Neural cell (in vitro differentiated cells): ENCODE measurements around the gene DCHS1. TPM values are rescaled to one million over a fixed set of nuclear protein-coding genes. Genes with fewer than 3 reads are reported as not detected.

Experiments used
- H2AFZ ChIP-seq: fragments of 200-600, 300-800 bp; sonication (generic), shearing (Covaris generic); 2 replicates; pipeline ENCODE4 v1.6.0; 2014; ENCODE audit warnings: low read depth, mild to moderate bottlenecking, antibody characterized with exemption, low read length, moderate library complexity
- H3F3A ChIP-seq: fragments of 200-600 bp; shearing (Covaris generic); 2 replicates; pipeline ENCODE4 v1.6.1; 2016; ENCODE audit warnings: mild to moderate bottlenecking, moderate library complexity, mixed read lengths, antibody characterized with exemption, low read length; ENCODE audit not compliant: insufficient read depth, poor library complexity, severe bottlenecking
- H3K27ac ChIP-seq: fragments of 200-600, 300-800 bp; sonication (generic), shearing (Covaris generic); 2 replicates; pipeline ENCODE4 v1.5.1; 2014; ENCODE audit warnings: mild to moderate bottlenecking, low read length, moderate library complexity
- H3K27me3 ChIP-seq: fragments of 300-800, 200-600 bp; sonication (generic), shearing (Covaris generic); 2 replicates; pipeline ENCODE4 v1.6.0; 2014; ENCODE audit warnings: mild to moderate bottlenecking, low read depth, low read length, moderate library complexity; ENCODE audit not compliant: insufficient read depth
- H3K36me3 ChIP-seq: fragments of 300-800, 200-600 bp; sonication (generic), shearing (Covaris generic); 2 replicates; pipeline ENCODE4 v1.5.1; 2014; ENCODE audit warnings: mild to moderate bottlenecking, antibody characterized with exemption, low read length, moderate library complexity; ENCODE audit not compliant: insufficient read depth
- H3K4me2 ChIP-seq: fragments of 300-800, 200-600 bp; sonication (generic), shearing (Covaris generic); 2 replicates; pipeline ENCODE4 v1.6.0; 2014; ENCODE audit warnings: mild to moderate bottlenecking, low read length
- H3K4me3 ChIP-seq: fragments of 300-800, 200-600 bp; sonication (generic), shearing (Covaris generic); 2 replicates; pipeline ENCODE4 v1.5.1; 2014; ENCODE audit warnings: mild to moderate bottlenecking, low read length, moderate library complexity
- H3K79me2 ChIP-seq: fragments of 200-600 bp; shearing (Covaris generic); replicated peaks from 2 replicates; pipeline ENCODE4 v1.6.0; 2014; ENCODE audit warnings: mild to moderate bottlenecking, low read length, moderate library complexity; ENCODE audit not compliant: insufficient read depth
- H3K9ac ChIP-seq: fragments of 300-800, 200-600 bp; sonication (generic), shearing (Covaris generic); 2 replicates; pipeline ENCODE4 v1.6.1; 2016; ENCODE audit warnings: mild to moderate bottlenecking, low read length, mixed read lengths
- H3K9me2 ChIP-seq: fragments of 200-600 bp; shearing (Covaris generic); 2 replicates; pipeline ENCODE4 v1.6.1; 2016; ENCODE audit warnings: mild to moderate bottlenecking, low read length, mixed read lengths; ENCODE audit not compliant: insufficient read depth
- H3K9me3 ChIP-seq: fragments of 200-600, 300-800 bp; sonication (generic), shearing (Covaris generic); 2 replicates; pipeline ENCODE4 v1.6.1; 2016; ENCODE audit warnings: mild to moderate bottlenecking, mixed run types, low read length, moderate library complexity, mixed read lengths
- H4K20me1 ChIP-seq: fragments of 200-600 bp; shearing (Covaris generic); 2 replicates; pipeline ENCODE4 v1.6.1; 2016; ENCODE audit warnings: mild to moderate bottlenecking, mixed run types; ENCODE audit not compliant: insufficient read depth
- EP300 ChIP-seq: fragments of 450-650 bp; conservative IDR thresholded peaks from 2 replicates; pipeline ENCODE4 v1.6.1; 2014; ENCODE audit warnings: antibody characterized with exemption, mild to moderate bottlenecking, moderate library complexity; ENCODE audit not compliant: poor library complexity, severe bottlenecking
- EZH2 ChIP-seq: fragments of 200-600, 300-800 bp; shearing (Covaris generic), sonication (generic); IDR thresholded peaks from 2 replicates; pipeline ENCODE4 v1.6.1; 2014; ENCODE audit warnings: antibody characterized with exemption, low read length, borderline replicate concordance, mild to moderate bottlenecking; ENCODE audit not compliant: insufficient read depth, poor library complexity, severe bottlenecking
- MXI1 ChIP-seq: fragments of 450-650 bp; conservative IDR thresholded peaks from 2 replicates; pipeline ENCODE4 v1.6.1; 2014; ENCODE audit warnings: antibody characterized with exemption, mild to moderate bottlenecking; ENCODE audit not compliant: poor library complexity, severe bottlenecking
- POLR2AphosphoS5 ChIP-seq: IDR thresholded peaks from 2 replicates; pipeline ENCODE4 v1.6.1; 2012
- RAD21 ChIP-seq: fragments of 450-650 bp; conservative IDR thresholded peaks from 2 replicates; pipeline ENCODE4 v1.6.1; 2014; ENCODE audit warnings: antibody characterized with exemption, mild to moderate bottlenecking, moderate library complexity
- SMC3 ChIP-seq: fragments of 450-650 bp; conservative IDR thresholded peaks from 2 replicates; pipeline ENCODE4 v1.6.1; 2014; ENCODE audit warnings: antibody characterized with exemption, mild to moderate bottlenecking, moderate library complexity; ENCODE audit not compliant: poor library complexity
- TAF1 ChIP-seq: IDR thresholded peaks from 2 replicates; pipeline ENCODE4 v1.6.1; 2012; ENCODE audit warnings: low read depth
- polyA plus RNA-seq: library from polyadenylated mRNA; depleted of rRNA; stranded (reverse); fragments of >200 nt; gene quantifications from 2 replicates; pipeline ENCODE4 v1.2.3, GENCODE V29; 2014
- TF ChIP-seq, protein P1 (sequence below): fragments of 450-650 bp; IDR thresholded peaks from 2 replicates; pipeline ENCODE4 v1.5.1; 2014; ENCODE audit warnings: antibody characterized with exemption, mild to moderate bottlenecking, moderate library complexity; ENCODE audit not compliant: poor library complexity, severe bottlenecking
- TF ChIP-seq, protein P2 (sequence below): IDR thresholded peaks from 2 replicates; pipeline ENCODE4 v1.6.1; 2012; ENCODE audit warnings: borderline replicate concordance

Gene DCHS1
- polyA plus RNA-seq, 1 donor from 2014 or later = 30.1 TPM

GRCh38 chr11:6603287-6604080, 52.1 kb downstream of the DCHS1 start, which contains the start of the genes ILK and RRP8:
Gene ILK, plus strand, starts transcription at chr11:6603774. Its CDS starts 498 bp downstream, at chr11:6604272.
Gene RRP8, minus strand, starts transcription at chr11:6603616. Its CDS starts 114 bp downstream, at chr11:6603502.
- TF ChIP-seq EP300 (peak; percentile 18), EZH2 (no peak), POLR2AphosphoS5 (peak; percentile 66), TAF1 (peak; percentile 43), RAD21 (peak; percentile 29), MXI1 (peak; percentile 95), SMC3 (peak; percentile 29)
- TF ChIP-seq, protein P1, sequence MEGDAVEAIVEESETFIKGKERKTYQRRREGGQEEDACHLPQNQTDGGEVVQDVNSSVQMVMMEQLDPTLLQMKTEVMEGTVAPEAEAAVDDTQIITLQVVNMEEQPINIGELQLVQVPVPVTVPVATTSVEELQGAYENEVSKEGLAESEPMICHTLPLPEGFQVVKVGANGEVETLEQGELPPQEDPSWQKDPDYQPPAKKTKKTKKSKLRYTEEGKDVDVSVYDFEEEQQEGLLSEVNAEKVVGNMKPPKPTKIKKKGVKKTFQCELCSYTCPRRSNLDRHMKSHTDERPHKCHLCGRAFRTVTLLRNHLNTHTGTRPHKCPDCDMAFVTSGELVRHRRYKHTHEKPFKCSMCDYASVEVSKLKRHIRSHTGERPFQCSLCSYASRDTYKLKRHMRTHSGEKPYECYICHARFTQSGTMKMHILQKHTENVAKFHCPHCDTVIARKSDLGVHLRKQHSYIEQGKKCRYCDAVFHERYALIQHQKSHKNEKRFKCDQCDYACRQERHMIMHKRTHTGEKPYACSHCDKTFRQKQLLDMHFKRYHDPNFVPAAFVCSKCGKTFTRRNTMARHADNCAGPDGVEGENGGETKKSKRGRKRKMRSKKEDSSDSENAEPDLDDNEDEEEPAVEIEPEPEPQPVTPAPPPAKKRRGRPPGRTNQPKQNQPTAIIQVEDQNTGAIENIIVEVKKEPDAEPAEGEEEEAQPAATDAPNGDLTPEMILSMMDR = peak; percentile 32
- TF ChIP-seq, protein P2, sequence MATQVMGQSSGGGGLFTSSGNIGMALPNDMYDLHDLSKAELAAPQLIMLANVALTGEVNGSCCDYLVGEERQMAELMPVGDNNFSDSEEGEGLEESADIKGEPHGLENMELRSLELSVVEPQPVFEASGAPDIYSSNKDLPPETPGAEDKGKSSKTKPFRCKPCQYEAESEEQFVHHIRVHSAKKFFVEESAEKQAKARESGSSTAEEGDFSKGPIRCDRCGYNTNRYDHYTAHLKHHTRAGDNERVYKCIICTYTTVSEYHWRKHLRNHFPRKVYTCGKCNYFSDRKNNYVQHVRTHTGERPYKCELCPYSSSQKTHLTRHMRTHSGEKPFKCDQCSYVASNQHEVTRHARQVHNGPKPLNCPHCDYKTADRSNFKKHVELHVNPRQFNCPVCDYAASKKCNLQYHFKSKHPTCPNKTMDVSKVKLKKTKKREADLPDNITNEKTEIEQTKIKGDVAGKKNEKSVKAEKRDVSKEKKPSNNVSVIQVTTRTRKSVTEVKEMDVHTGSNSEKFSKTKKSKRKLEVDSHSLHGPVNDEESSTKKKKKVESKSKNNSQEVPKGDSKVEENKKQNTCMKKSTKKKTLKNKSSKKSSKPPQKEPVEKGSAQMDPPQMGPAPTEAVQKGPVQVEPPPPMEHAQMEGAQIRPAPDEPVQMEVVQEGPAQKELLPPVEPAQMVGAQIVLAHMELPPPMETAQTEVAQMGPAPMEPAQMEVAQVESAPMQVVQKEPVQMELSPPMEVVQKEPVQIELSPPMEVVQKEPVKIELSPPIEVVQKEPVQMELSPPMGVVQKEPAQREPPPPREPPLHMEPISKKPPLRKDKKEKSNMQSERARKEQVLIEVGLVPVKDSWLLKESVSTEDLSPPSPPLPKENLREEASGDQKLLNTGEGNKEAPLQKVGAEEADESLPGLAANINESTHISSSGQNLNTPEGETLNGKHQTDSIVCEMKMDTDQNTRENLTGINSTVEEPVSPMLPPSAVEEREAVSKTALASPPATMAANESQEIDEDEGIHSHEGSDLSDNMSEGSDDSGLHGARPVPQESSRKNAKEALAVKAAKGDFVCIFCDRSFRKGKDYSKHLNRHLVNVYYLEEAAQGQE = no peak
- H3K27ac ChIP-seq = peak within 1 kb of the TSS; percentile 69
- H3K27me3 ChIP-seq = no peaks in the 10 kb centered on the region
- no peaks in the 10 kb centered on the region for H4K20me1 ChIP-seq
- no peaks in the 10 kb centered on the region for H3K9me3 ChIP-seq
- no peaks in the 10 kb centered on the region for H3K9me2 ChIP-seq
- H3K9ac ChIP-seq = peak within 1 kb of the TSS; percentile 72
- H3K4me2 ChIP-seq = peak within 1 kb of the TSS; percentile 90
- peak within 1 kb of the TSS; percentile 79 for H2AFZ ChIP-seq
- H3K4me3 ChIP-seq = peak within 1 kb of the TSS; percentile 86
- peaks cover 3% of the 10 kb centered on the region for H3K36me3 ChIP-seq
- peaks cover 5% of the 10 kb centered on the region for H3F3A ChIP-seq
- peaks cover 39% of the 10 kb centered on the region for H3K79me2 ChIP-seq

DNA sequence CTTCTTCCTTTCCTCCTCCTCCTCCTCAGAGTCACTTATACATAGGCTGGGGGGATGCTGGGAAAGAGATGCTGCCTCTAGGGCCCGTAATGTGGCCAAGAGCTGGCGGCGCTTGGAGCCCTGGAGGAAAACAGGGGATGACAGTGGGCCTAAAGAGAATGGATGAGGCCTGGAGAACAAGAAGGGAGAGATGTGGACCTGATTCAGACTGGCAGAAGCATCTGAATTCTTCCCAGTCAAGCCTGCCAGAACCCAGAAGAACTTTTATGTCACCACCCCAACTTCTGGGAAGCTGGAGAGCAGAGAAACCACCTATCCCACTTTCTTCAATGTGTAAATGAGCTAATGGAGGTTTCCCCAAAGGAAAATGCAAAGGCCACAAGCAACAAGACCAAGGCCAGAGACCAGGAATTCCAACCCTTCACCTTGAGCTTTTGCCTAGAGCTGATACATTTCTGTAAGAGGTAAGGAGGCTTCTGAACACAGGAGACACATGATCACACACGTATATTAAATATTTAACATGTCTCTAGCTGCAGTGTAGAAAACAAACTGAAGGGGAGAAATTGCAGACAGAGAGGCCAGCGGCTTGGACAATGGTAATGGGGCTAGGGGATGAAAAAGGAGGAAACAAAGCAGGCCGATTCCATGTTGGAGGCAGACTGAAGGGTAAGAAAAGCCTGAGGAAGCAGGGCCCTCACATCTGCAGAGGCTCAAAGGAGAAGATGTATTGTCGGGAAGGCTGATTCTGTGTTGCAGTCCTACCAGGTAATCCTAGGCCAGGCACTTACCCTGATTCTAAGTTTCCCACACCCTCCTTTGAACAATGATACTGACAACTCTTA, 53.3 kb downstream of the DCHS1 start:
- Histone ChIP-seq H3K27me3 (no peaks in the 10 kb centered on the region), H3F3A (peaks cover 5% of the 10 kb centered on the region), H3K79me2 (peaks cover 37% of the 10 kb centered on the region), H3K9ac (peak overlapping the region; percentile 72), H3K4me3 (peak overlapping the region; percentile 86), H4K20me1 (no peaks in the 10 kb centered on the region), H3K4me2 (peak overlapping the region; percentile 79), H3K27ac (no peak overlapping the region), H3K9me3 (no peaks in the 10 kb centered on the region), H2AFZ (no peak overlapping the region), H3K9me2 (no peaks in the 10 kb centered on the region), H3K36me3 (peaks cover 3% of the 10 kb centered on the region)
- TF ChIP-seq EP300 (no peak), MXI1 (no peak), SMC3 (no peak), TAF1 (no peak), EZH2 (no peak), RAD21 (no peak), POLR2AphosphoS5 (no peak)
- TF ChIP-seq, protein P2 = no peak
- TF ChIP-seq, protein P1 = no peak
